ENCODE measurements around the gene TMEM141. TPM values are rescaled to one million over a fixed set of nuclear protein-coding genes. Genes with fewer than 3 reads are reported as not detected.

Gene TMEM141
- total RNA-seq, 4 donors from 2014 or later, result 43.1 to 88.1 (median 70.9) TPM

DNA sequence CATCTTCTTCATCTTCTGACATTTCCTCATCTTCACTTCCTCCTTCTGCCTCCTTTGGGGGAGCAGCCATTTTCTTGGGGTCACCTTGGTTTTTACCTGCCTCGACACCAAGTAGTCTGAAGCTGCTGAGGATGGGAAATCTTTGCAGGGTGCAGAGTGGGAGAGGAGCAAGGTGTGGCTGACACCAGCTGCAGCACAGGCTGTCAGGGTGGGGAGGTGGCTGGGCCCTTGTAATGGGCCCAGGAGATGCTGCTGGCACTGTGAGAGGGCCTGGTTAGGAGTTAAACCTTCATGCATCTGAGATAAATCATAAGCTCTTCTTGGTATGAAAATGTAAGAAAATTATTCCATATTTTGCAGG lies 24.3 kb downstream of the TMEM141 start:
- DNase-seq (ENCODE audit: low spot score), result no peak
- no peak for ATAC-seq (ENCODE audit: low FRiP score)
- no peak for TF ChIP-seq CTCF (IDR thresholded peaks at IDR 0.05)

GRCh38 chr9:136820971-136821825 lies 30.1 kb downstream of the TMEM141 start:
- TF ChIP-seq CTCF (IDR thresholded peaks at IDR 0.05), result no peak
- DNase-seq (ENCODE audit: low spot score) (no peak), ATAC-seq (ENCODE audit: low FRiP score) (peak; percentile 76)

GRCh38 chr9:136821826-136822544 lies 30.8 kb downstream of the TMEM141 start:
- DNase-seq (ENCODE audit: low spot score), result no peak
- ATAC-seq (ENCODE audit: low FRiP score), result no peak
- TF ChIP-seq CTCF (IDR thresholded peaks at IDR 0.05), result no peak

DNA sequence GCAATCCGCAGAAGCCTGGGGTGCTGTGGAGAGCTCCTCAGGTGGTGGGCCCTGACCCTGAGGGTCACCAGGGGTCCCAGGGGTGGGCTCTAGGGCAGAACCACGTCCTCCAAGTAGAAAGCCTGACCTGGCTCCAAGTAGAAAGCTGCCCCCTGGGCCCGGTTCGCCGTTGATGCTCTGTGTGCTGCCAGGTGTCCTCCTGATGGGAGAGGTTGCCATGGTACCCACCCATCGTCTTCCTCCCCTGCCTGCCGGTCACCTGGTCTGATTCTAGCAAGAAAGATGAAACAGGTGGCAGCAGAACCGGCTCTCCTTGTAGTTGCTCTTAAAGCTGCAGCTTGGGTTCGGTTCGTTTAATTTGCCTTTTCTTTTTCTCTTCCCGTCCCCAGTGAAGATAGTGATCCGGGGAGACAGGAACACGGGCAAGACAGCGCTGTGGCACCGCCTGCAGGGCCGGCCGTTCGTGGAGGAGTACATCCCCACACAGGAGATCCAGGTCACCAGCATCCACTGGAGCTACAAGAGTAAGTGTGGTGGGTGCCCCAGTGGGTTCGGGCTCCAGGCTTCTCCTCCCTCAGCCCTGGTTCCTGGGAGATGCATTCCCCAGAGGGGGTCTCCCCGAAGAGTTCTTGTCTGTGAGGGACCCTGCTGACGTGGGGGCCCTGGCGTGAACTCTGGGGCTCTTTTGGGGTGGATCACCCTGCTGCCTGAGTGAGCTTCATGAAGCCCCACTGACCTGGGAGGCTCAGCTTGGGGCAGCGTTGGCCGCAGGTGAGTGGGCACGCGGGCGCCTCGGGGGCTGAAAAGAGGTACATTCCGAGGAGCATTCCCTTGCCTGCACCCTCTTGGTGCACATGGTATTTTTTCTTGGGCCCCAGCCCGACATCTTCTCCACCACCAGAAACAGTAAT lies 32.2 kb downstream of the TMEM141 start:
- no peak for ATAC-seq (ENCODE audit: low FRiP score)
- DNase-seq (ENCODE audit: low spot score), result no peak
- no peak for TF ChIP-seq CTCF (IDR thresholded peaks at IDR 0.05)

DNA sequence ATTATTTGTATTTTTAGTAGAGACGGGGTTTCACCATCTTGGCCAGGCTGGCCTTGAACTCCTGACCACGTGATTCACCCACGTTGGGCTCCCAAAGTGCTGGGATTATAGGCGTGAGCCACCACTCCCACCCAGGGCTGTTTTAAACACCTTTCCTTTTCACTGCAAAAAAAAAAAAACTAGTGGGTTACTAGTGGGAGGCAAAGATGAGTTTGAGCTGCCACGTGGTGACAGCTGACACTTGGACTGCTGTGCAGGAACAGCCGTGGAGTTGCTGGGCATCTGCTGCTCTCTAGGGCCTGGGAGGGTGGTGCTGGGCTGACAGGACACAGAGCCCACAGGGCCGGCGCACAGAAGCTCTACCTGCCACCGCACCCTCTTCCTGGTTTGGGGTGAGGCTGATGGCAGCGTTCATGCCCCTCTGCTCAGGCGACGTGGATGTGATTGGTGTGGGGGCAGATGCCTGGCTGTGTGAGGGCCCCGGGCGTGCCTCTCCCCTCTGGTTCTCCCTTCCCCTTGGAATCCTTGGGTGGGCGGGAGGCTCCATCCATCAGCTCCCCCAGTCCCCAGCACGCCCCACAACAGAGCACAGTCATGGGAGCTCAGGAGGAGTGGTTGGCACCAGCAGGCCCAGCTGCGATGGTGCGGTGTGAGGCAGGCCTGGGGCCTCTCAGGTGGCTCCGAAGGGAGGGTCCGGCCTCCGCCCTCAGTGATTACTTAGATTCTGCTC lies 33.5 kb downstream of the TMEM141 start:
- DNase-seq (ENCODE audit: low spot score), result no peak
- TF ChIP-seq CTCF (IDR thresholded peaks at IDR 0.05), result no peak
- ATAC-seq (ENCODE audit: low FRiP score), result no peak

Data from omental fat pad (tissue), 4 donors.